HG03064 (cell line): ENCODE results near the gene MED22.
"Not testable (repeated sequence)": the region's sequence is repeated elsewhere in the genome, so short reads cannot be mapped to it uniquely, and the experiment has no call there.

ENCODE experiments used
- ATAC-seq: cut with Tn5 transposase; IDR thresholded peaks from one replicate; pipeline ENCODE4 v1.9.1; 2021; ENCODE audit warnings: low read depth; ENCODE audit not compliant: unreplicated experiment

Gene MED22

GRCh38 chr9:133339641-133340040, 8.3 kb downstream of the MED22 start:
- no peak for ATAC-seq

- peak; percentile 75 for ATAC-seq
These were observed 11.8 kb downstream of the MED22 start, which contains the start of gene SURF6 for GRCh38 chr9:133335924-133336811. Gene SURF6 (minus strand): TSS chr9:133336188. CDS start chr9:133336132, 56 bp downstream.

- ATAC-seq, result not testable (repeated sequence)
These were observed 13.0 kb downstream of the MED22 start for GRCh38 chr9:133334888-133335287.

- no peak for ATAC-seq
These were observed 13.8 kb downstream of the MED22 start for GRCh38 chr9:133334161-133334560.

- ATAC-seq, result no peak
These were observed 14.4 kb downstream of the MED22 start for GRCh38 chr9:133333566-133333965.

- ATAC-seq, result no peak
These were observed 14.9 kb downstream of the MED22 start for GRCh38 chr9:133333011-133333410.

- ATAC-seq, result no peak
These were observed 15.6 kb downstream of the MED22 start for GRCh38 chr9:133332381-133332730.

GRCh38 chr9:133331641-133332380, 16.1 kb downstream of the MED22 start:
- no peak for ATAC-seq

GRCh38 chr9:133331221-133331620, 16.7 kb downstream of the MED22 start:
- no peak for ATAC-seq

GRCh38 chr9:133329306-133330156, 18.4 kb downstream of the MED22 start:
- not testable (repeated sequence) for ATAC-seq

GRCh38 chr9:133327834-133328484, 20.0 kb downstream of the MED22 start:
- no peak for ATAC-seq

- ATAC-seq, result not testable (repeated sequence)
These were observed 20.9 kb downstream of the MED22 start for GRCh38 chr9:133327021-133327420.

GRCh38 chr9:133323991-133324703, 23.8 kb downstream of the MED22 start:
- ATAC-seq, result no peak

- no peak for ATAC-seq
These were observed 24.7 kb downstream of the MED22 start for GRCh38 chr9:133323211-133323610.

GRCh38 chr9:133322701-133323100, 25.2 kb downstream of the MED22 start:
- ATAC-seq, result no peak

- no peak for ATAC-seq
These were observed 26.5 kb downstream of the MED22 start for GRCh38 chr9:133321411-133321935.

- ATAC-seq, result no peak
These were observed 27.5 kb downstream of the MED22 start for GRCh38 chr9:133320421-133320881.

GRCh38 chr9:133317551-133317950, 30.4 kb downstream of the MED22 start:
- not testable (repeated sequence) for ATAC-seq

GRCh38 chr9:133315997-133316396, 31.9 kb downstream of the MED22 start:
- no peak for ATAC-seq
